ENCODE results near the gene GNG12.

DNA sequence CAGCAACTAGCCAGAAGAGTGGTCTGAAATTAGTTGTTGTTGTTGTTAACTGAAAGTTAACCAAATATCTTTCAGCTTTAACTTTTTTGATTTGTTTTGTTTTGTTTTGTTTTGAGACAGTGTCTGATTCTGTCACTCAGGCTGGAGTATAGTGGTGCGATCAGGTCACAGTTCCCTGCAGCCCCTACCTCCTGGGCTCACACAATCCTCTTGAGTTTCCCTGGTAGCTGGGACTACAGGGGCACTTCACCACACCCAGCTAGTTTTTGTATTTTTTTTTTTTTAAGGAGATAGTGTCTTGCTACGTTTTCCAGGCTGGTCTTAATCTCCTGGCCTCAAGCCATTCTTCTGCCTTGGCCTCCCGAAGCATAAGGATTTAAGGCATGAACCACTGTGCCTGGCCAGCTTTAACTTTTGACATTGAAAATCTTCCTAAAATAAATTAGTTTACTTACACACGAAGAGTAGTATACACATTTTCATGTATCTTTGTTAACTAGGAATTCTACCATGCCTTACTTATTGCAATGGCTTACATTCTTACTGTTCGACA, 45.0 kb downstream of the GNG12 start:
- no peak for TF ChIP-seq CTCF (IDR thresholded peaks at IDR 0.05)
- no peak for TF ChIP-seq EZH2 (IDR thresholded peaks at IDR 0.05; ENCODE audit: borderline replicate concordance, insufficient read depth, low read depth, low read length, poor library complexity, severe bottlenecking)
